Measurements from ENCODE around the gene RFX6.

Gene RFX6

GRCh38 chr6:116954938-116955337, 77.9 kb downstream of the RFX6 start:
- Histone ChIP-seq H3K79me2 (ENCODE audit: control insufficient read depth, insufficient read depth, low read length, poor library complexity) (no peaks in the 10 kb centered on the region), H3K4me3 (ENCODE audit: low read depth, low read length) (no peak overlapping the region), H4K8ac (ENCODE audit: low read depth, low read length) (no peak overlapping the region), H2AK5ac (ENCODE audit: low read length) (no peak overlapping the region), H2BK12ac (ENCODE audit: low read length) (no peak overlapping the region), H3K9ac (ENCODE audit: low read length) (no peak overlapping the region), H3K27me3 (ENCODE audit: insufficient read depth, low read length) (no peaks in the 10 kb centered on the region), H3K27ac (ENCODE audit: low read depth, low read length) (no peak overlapping the region), H2BK120ac (ENCODE audit: insufficient read depth, low read length, poor library complexity) (no peak overlapping the region), H4K91ac (ENCODE audit: low read depth, low read length) (no peak overlapping the region), H3K4me1 (ENCODE audit: control insufficient read depth in 1 of 2, insufficient read depth in 2 of 2, low read length in 2 of 2) (no peaks in the 10 kb centered on the region), H3K36me3 (ENCODE audit: control insufficient read depth in 1 of 2, insufficient read depth in 2 of 2, low read length in 2 of 2) (no peaks in the 10 kb centered on the region), H3K23ac (ENCODE audit: low read length) (no peak overlapping the region), H2BK5ac (ENCODE audit: low read depth, low read length, poor library complexity) (no peak overlapping the region), H3K4me2 (ENCODE audit: low read length) (no peak overlapping the region), H3K79me1 (ENCODE audit: low read length) (no peaks in the 10 kb centered on the region), H3K4ac (ENCODE audit: low read depth, low read length) (no peak overlapping the region), H2AFZ (ENCODE audit: insufficient read depth, low read length, poor library complexity) (no peak overlapping the region), H3K18ac (ENCODE audit: low read length) (no peak overlapping the region), H3K9me3 (ENCODE audit: insufficient read depth, low read depth, low read length) (no peaks in the 10 kb centered on the region), H4K12ac (ENCODE audit: low read depth, low read length) (no peak overlapping the region), H3K14ac (ENCODE audit: low read length) (no peak overlapping the region)
- no peak for DNase-seq
- WGBS (ENCODE audit: extremely low coverage, insufficient coverage, insufficient read length) = no CpG with 5 or more reads among the region's 7 CpGs

- no peaks in the 10 kb centered on the region for H3K4me1 ChIP-seq (ENCODE audit: control insufficient read depth in 1 of 2, insufficient read depth in 2 of 2, low read length in 2 of 2)
- no peak overlapping the region for H2AFZ ChIP-seq (ENCODE audit: insufficient read depth, low read length, poor library complexity)
- H3K27me3 ChIP-seq (ENCODE audit: insufficient read depth, low read length) = no peaks in the 10 kb centered on the region
- H3K4ac ChIP-seq (ENCODE audit: low read depth, low read length) = no peak overlapping the region
- H3K36me3 ChIP-seq (ENCODE audit: control insufficient read depth in 1 of 2, insufficient read depth in 2 of 2, low read length in 2 of 2) = no peaks in the 10 kb centered on the region
- no peak overlapping the region for H3K18ac ChIP-seq (ENCODE audit: low read length)
- H3K23ac ChIP-seq (ENCODE audit: low read length) = no peak overlapping the region
- no peak overlapping the region for H3K9ac ChIP-seq (ENCODE audit: low read length)
- H4K8ac ChIP-seq (ENCODE audit: low read depth, low read length) = no peak overlapping the region
- H3K4me3 ChIP-seq (ENCODE audit: low read depth, low read length) = no peak overlapping the region
- no peak overlapping the region for H3K4me2 ChIP-seq (ENCODE audit: low read length)
- H3K27ac ChIP-seq (ENCODE audit: low read depth, low read length) = no peak overlapping the region
- H2BK12ac ChIP-seq (ENCODE audit: low read length) = no peak overlapping the region
- no peaks in the 10 kb centered on the region for H3K9me3 ChIP-seq (ENCODE audit: insufficient read depth, low read depth, low read length)
- no CpG with 5 or more reads among the region's 7 CpGs for WGBS (ENCODE audit: extremely low coverage, insufficient coverage, insufficient read length)
- H3K79me1 ChIP-seq (ENCODE audit: low read length) = no peaks in the 10 kb centered on the region
- no peak overlapping the region for H4K91ac ChIP-seq (ENCODE audit: low read depth, low read length)
- no peaks in the 10 kb centered on the region for H3K79me2 ChIP-seq (ENCODE audit: control insufficient read depth, insufficient read depth, low read length, poor library complexity)
- DNase-seq = no peak
- H2BK120ac ChIP-seq (ENCODE audit: insufficient read depth, low read length, poor library complexity) = no peak overlapping the region
- H2AK5ac ChIP-seq (ENCODE audit: low read length) = no peak overlapping the region
- H2BK5ac ChIP-seq (ENCODE audit: low read depth, low read length, poor library complexity) = no peak overlapping the region
- no peak overlapping the region for H4K12ac ChIP-seq (ENCODE audit: low read depth, low read length)
- H3K14ac ChIP-seq (ENCODE audit: low read length) = no peak overlapping the region
Measured at GRCh38 chr6:116955773-116956172, 78.7 kb downstream of the RFX6 start.

GRCh38 chr6:116963972-116964371, 86.9 kb downstream of the RFX6 start:
- no peak overlapping the region for H3K14ac ChIP-seq (ENCODE audit: low read length)
- H3K4ac ChIP-seq (ENCODE audit: low read depth, low read length) = no peak overlapping the region
- H3K4me3 ChIP-seq (ENCODE audit: low read depth, low read length) = no peak overlapping the region
- no peak overlapping the region for H2BK12ac ChIP-seq (ENCODE audit: low read length)
- no peaks in the 10 kb centered on the region for H3K4me1 ChIP-seq (ENCODE audit: control insufficient read depth in 1 of 2, insufficient read depth in 2 of 2, low read length in 2 of 2)
- H3K4me2 ChIP-seq (ENCODE audit: low read length) = no peak overlapping the region
- no peak overlapping the region for H4K91ac ChIP-seq (ENCODE audit: low read depth, low read length)
- H4K8ac ChIP-seq (ENCODE audit: low read depth, low read length) = no peak overlapping the region
- no peak overlapping the region for H3K27ac ChIP-seq (ENCODE audit: low read depth, low read length)
- H2AFZ ChIP-seq (ENCODE audit: insufficient read depth, low read length, poor library complexity) = no peak overlapping the region
- no peaks in the 10 kb centered on the region for H3K9me3 ChIP-seq (ENCODE audit: insufficient read depth, low read depth, low read length)
- no peak overlapping the region for H3K23ac ChIP-seq (ENCODE audit: low read length)
- no peak for DNase-seq
- H3K27me3 ChIP-seq (ENCODE audit: insufficient read depth, low read length) = no peaks in the 10 kb centered on the region
- WGBS (ENCODE audit: extremely low coverage, insufficient coverage, insufficient read length) = no CpG with 5 or more reads among the region's 1 CpG
- H2AK5ac ChIP-seq (ENCODE audit: low read length) = no peak overlapping the region
- no peaks in the 10 kb centered on the region for H3K36me3 ChIP-seq (ENCODE audit: control insufficient read depth in 1 of 2, insufficient read depth in 2 of 2, low read length in 2 of 2)
- no peak overlapping the region for H4K12ac ChIP-seq (ENCODE audit: low read depth, low read length)
- H2BK5ac ChIP-seq (ENCODE audit: low read depth, low read length, poor library complexity) = no peak overlapping the region
- no peak overlapping the region for H3K18ac ChIP-seq (ENCODE audit: low read length)
- H3K9ac ChIP-seq (ENCODE audit: low read length) = no peak overlapping the region
- H3K79me2 ChIP-seq (ENCODE audit: control insufficient read depth, insufficient read depth, low read length, poor library complexity) = no peaks in the 10 kb centered on the region
- no peak overlapping the region for H2BK120ac ChIP-seq (ENCODE audit: insufficient read depth, low read length, poor library complexity)
- H3K79me1 ChIP-seq (ENCODE audit: low read length) = no peaks in the 10 kb centered on the region

GRCh38 chr6:116966675-116967576, 89.9 kb downstream of the RFX6 start:
- H3K4me3 ChIP-seq (ENCODE audit: low read depth, low read length) = no peak overlapping the region
- H3K9ac ChIP-seq (ENCODE audit: low read length) = no peak overlapping the region
- no peak overlapping the region for H2AFZ ChIP-seq (ENCODE audit: insufficient read depth, low read length, poor library complexity)
- no peak overlapping the region for H4K91ac ChIP-seq (ENCODE audit: low read depth, low read length)
- no peaks in the 10 kb centered on the region for H3K79me2 ChIP-seq (ENCODE audit: control insufficient read depth, insufficient read depth, low read length, poor library complexity)
- no peaks in the 10 kb centered on the region for H3K79me1 ChIP-seq (ENCODE audit: low read length)
- no peaks in the 10 kb centered on the region for H3K4me1 ChIP-seq (ENCODE audit: control insufficient read depth in 1 of 2, insufficient read depth in 2 of 2, low read length in 2 of 2)
- no peak overlapping the region for H2AK5ac ChIP-seq (ENCODE audit: low read length)
- DNase-seq = no peak
- H3K23ac ChIP-seq (ENCODE audit: low read length) = no peak overlapping the region
- H3K14ac ChIP-seq (ENCODE audit: low read length) = no peak overlapping the region
- H4K8ac ChIP-seq (ENCODE audit: low read depth, low read length) = no peak overlapping the region
- H3K9me3 ChIP-seq (ENCODE audit: insufficient read depth, low read depth, low read length) = no peaks in the 10 kb centered on the region
- H3K27me3 ChIP-seq (ENCODE audit: insufficient read depth, low read length) = no peaks in the 10 kb centered on the region
- no peak overlapping the region for H2BK5ac ChIP-seq (ENCODE audit: low read depth, low read length, poor library complexity)
- H3K4ac ChIP-seq (ENCODE audit: low read depth, low read length) = no peak overlapping the region
- no peaks in the 10 kb centered on the region for H3K36me3 ChIP-seq (ENCODE audit: control insufficient read depth in 1 of 2, insufficient read depth in 2 of 2, low read length in 2 of 2)
- H2BK120ac ChIP-seq (ENCODE audit: insufficient read depth, low read length, poor library complexity) = no peak overlapping the region
- H2BK12ac ChIP-seq (ENCODE audit: low read length) = no peak overlapping the region
- no peak overlapping the region for H3K27ac ChIP-seq (ENCODE audit: low read depth, low read length)
- H4K12ac ChIP-seq (ENCODE audit: low read depth, low read length) = no peak overlapping the region
- no peak overlapping the region for H3K4me2 ChIP-seq (ENCODE audit: low read length)
- no peak overlapping the region for H3K18ac ChIP-seq (ENCODE audit: low read length)
- WGBS (ENCODE audit: extremely low coverage, insufficient coverage, insufficient read length) = no CpG with 5 or more reads among the region's 6 CpGs

All from trophoblast cell (in vitro differentiated cells and primary cell).